GM21619 (cell line): ENCODE data around the gene C5orf52.
A peak's percentile ranks its signal among the peaks of the same experiment; 100 is the strongest.
"Not testable (repeated sequence)": the region's sequence is repeated elsewhere in the genome, so short reads cannot be mapped to it uniquely, and the experiment has no call there.

Experiments
- ATAC-seq: cut with Tn5 transposase; IDR thresholded peaks from one replicate; pipeline ENCODE4 v1.9.1; 2021; ENCODE audit not compliant: unreplicated experiment

The C5orf52 gene

DNA sequence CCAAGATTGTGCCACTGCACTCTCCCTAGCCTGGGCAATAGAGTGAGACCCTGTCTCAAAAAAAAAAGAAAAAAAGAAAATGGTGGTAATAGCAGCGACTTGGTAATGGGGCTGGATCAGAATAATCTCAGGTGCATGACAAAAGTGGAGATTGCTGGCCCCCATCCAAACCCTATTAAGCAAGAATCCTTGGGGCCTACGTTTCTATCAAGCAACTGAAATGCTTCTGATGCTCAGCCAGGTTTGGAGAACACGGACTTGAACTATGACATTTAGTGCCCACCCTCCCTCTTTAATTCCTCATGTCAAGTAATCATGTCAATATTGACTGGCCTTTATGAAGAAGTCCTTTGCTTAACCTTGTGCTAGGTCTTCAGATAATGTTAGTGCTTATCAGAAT lies 6.6 kb downstream of the C5orf52 start:
- no peak for ATAC-seq

- no peak for ATAC-seq
These were observed 8.5 kb downstream of the C5orf52 start for GRCh38 chr5:157679801-157680200.

DNA sequence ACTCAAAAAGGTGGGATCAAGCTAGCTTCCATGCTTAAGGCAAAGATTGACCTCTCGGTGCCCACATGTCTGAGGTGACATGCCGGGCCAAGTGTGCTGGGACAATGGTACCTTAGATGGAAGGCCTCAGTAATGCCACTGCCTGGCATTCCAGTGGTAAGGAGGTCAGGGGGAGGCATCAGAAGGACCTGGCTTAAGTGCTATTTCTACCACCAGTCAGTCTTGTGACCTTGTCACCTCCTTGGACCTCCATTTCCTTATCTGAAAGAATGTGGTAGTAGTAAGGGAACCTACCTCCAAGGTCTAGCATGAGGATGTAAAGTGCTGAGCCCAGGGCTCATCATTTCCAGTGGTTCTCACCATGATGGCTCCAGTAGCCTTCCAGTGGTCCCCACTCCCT lies 8.9 kb downstream of the C5orf52 start:
- no peak for ATAC-seq

DNA sequence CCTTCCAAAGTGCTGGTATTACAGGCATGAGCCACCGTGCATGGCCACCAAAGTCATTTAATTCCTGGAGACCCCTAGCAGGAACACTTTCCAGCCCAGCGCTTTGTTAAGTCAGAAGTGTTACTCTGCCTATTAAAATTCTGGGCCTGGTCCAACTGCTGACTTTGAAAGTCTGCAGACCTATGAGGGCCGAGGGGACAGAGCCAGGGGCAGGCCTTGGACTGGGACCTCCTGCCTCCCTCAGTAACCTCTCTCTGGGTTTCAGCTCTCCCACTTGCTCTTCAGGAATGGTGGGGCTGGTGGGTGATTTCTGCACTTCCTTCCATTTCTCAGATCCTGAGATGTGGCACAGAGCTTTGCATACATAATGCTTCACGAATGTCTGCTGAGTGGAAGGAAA lies 9.7 kb downstream of the C5orf52 start:
- no peak for ATAC-seq

- ATAC-seq, result no peak
These were observed 10.9 kb downstream of the C5orf52 start for GRCh38 chr5:157682257-157682656.

GRCh38 chr5:157686276-157687197 lies 15.2 kb downstream of the C5orf52 start:
- ATAC-seq, result not testable (repeated sequence)

- ATAC-seq, result no peak
These were observed 15.8 kb downstream of the C5orf52 start for GRCh38 chr5:157687198-157687554.

DNA sequence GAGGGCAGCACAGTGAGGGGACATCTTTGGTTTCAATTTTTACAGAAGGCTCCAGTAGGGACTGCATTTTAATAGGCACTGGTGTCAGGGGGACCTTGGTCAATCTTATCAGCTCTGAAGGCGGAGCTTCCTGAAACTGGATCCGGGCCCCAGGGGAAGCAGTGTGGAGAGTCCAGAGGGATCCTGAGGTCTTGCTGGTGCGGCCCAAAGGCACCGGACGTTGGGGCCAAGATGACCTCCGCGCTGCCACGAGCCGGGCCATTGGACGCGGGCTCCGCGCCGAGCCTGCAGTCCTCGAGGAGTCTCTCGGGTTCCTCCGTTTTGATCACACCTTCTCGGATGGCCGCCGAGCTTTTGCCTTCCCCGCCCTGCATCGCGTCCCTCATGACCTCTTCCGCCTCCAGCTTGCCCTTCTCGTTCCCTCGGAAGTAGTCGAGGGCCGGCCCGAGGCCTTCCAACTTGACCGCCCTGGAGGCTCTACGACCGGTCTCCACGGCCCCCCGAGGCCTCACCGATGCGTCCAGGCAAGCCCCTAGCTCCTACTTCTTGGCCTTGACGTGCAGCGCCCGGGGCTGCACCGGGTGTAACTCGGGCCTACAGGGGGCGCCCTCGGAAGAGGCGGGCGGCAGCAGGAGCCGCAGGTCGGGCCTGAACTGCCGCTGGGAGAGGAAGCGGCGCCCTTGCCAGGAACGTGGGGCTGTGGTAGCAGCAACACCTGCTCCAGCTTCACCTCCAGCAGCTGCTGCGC lies 18.8 kb downstream of the C5orf52 start:
- no peak for ATAC-seq

DNA sequence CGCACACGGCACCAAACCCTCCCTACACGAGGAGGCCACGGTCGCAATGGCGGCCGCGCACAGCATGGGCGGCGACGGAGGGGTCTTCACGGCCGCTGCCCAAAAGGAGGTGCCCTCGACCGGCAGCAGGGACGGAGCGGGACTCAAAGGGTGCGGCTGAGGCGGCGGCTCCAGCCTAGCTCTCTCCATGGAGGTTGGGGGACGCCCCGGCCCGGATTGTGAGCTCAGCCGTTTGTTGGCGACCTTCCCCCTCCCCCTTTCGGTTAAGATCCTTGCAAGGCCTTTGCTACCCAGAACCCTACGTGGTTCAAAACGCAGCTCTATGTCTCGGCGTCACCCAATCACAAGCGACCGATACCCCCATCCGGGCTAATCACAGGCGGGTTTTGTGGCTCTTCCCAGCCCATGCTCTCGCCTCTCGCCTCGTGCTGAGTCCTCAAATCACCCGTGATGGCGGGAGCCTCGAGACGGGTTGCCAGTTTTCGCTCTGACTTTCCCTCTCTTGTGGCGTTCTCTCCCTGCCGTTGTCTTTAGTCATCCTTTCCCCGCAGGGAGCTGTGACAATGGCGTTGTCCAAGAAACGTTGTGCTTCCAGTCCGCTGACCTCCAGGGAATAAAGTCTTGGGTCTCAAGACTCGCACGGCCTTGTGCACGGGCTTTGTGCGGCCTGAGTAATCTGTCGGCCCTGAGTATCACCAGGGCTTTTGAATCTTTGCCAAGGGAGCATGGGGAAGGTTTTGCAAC lies 19.5 kb downstream of the C5orf52 start:
- no peak for ATAC-seq

DNA sequence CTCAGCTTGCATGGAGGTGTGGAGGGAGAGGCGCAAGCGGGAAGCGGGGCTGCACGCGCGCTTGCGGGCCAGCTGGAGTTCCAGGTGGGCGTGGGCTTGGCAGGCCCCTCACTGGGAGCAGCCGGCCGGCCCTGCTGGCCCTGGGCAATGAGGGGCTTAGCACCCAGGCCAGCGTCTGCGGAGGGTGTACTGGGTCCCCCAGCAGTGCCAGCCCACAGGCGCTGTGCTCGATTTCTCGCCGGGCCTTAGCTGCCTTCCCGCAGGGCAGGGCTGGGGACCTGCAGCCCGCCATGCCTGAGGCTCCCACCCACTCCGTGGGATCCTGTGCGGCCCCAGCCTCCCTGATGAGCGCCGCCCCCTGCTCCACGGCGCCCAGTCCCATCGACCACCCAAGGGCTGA lies 22.5 kb downstream of the C5orf52 start:
- not testable (repeated sequence) for ATAC-seq

DNA sequence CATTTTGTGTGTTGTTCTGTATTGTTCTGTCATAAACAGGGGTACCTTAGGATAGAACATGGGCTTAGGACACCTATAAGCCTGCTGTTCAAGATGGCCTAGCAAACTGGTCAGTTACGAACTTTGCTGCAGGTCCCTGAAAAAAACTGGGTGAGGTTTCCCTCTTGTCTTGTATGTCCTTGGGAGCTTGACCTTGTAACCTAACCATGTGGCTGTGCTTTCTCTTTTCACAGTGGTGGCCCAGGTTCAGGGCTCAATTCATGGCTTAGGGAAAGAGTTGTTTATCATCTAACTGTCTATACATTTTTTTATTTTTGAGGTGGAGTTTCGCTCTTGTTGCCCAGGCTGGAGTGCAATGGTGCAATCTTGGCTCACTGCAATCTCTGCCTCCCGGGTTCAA lies 24.8 kb downstream of the C5orf52 start:
- not testable (repeated sequence) for ATAC-seq

- not testable (repeated sequence) for ATAC-seq
These were observed 27.3 kb downstream of the C5orf52 start for GRCh38 chr5:157698674-157699073.

DNA sequence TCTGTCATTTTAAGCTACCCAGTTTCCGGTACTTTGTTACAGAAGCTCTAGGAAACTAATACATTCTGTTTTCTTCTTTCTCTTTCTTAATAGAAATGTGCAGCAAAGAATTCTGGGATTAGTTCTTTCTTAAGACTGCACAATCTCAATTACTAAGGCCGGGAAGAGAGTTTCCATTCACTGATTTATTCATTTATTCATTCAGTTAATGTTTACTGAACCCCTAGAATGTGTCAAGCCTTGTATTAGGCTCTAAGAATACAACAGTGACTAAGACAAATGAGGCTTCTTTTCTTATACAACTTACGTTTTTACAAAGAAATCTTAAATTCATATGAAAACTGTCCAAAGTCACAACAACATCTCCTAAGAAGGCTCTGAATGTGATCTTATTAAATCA lies 32.4 kb downstream of the C5orf52 start:
- ATAC-seq, result no peak

DNA sequence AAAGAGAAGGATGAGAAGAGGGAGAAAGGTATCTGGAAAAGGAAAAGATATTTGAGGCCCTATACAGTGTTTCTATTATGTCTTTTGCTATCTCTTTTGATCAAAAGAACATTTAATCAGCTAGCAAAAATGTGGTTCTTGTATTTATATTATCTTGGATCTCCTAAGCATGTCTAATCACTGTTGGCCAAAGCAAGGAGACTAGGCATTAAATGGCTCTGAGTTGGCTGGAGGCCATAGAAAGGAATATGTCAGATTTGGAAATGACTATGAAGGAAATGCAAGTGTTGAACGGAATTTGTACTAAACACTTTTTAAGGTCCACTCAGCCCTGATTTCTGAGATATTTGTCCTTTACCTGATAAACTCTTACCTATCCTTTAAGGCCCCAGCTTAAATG lies 37.5 kb downstream of the C5orf52 start:
- no peak for ATAC-seq

DNA sequence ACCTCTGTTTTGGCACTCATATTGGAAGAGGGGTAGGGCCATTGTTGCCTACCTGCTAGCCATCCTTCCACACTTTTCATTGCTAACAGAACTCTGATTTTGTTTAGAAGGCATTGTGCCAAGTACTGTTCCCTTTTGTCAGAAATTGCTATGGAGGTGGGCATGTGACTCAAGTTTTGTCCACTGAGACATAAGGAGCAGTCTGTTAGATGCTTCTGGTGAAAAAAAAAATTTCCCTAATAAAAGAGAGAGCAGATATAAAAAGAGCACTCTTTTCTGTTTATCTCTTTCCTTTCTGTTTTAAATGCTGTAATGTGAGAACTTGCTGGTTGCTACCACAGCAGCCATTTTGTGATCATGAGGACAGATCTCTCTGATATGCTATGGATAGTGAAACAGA lies 38.0 kb downstream of the C5orf52 start:
- no peak for ATAC-seq

DNA sequence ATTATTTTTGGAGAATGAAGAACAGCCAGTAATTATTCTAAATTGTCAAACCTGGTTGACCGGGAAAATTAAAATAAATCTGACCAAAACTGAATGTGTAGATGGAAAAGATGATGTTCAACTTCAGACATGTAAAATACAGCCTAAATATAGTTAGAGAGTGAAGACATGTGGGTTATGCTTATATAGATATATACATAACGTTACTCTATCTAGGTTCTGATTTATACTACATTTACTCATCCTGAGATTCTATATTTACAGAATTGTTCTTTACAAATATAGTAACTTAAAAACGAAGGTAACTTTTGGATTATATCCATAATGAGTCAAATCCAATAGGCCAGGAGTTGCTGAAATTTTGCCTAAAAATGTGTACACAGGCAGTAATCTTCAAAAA lies 39.1 kb downstream of the C5orf52 start:
- no peak for ATAC-seq

- ATAC-seq, result no peak
These were observed 39.5 kb downstream of the C5orf52 start for GRCh38 chr5:157710882-157711281.

- ATAC-seq, result no peak
These were observed 42.7 kb downstream of the C5orf52 start for GRCh38 chr5:157713830-157714595.

DNA sequence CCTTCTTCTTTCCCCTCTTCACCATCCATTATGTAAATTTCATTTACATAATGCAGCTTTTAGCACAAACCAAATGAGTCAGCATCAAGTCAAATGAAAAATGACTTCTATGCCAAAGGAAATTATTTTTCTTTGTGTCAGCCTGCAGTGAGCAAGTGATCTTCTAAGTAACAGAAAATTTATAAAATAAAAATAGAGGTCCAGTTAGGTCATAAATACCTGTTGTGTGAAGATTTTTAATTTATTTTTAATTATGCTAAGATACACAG lies 43.2 kb downstream of the C5orf52 start:
- no peak for ATAC-seq

- peak; percentile 72 for ATAC-seq
These were observed 47.2 kb downstream of the C5orf52 start for GRCh38 chr5:157718519-157718918.

GRCh38 chr5:157719245-157719644 lies 47.9 kb downstream of the C5orf52 start:
- ATAC-seq, result no peak
